GM12875 (cell line): ENCODE data around the gene DSG4.

Source experiments
- H3K4me3 ChIP-seq: one replicate; pipeline ENCODE4 v1.5.1; 2011; ENCODE audit warnings: low read depth, low read length, control low read depth
- CTCF ChIP-seq: IDR thresholded peaks from 2 replicates; pipeline ENCODE4 v1.5.1; 2011; ENCODE audit warnings: low read depth, mild to moderate bottlenecking, control low read depth, inconsistent platforms, low read length, moderate library complexity, borderline replicate concordance; ENCODE audit not compliant: insufficient read depth

Gene DSG4

GRCh38 chr18:31409276-31409675 is 32.7 kb downstream of the DSG4 start:
- no peak overlapping the region for H3K4me3 ChIP-seq
- no peak for TF ChIP-seq CTCF

GRCh38 chr18:31410716-31411483 is 34.3 kb downstream of the DSG4 start:
- H3K4me3 ChIP-seq = no peak overlapping the region
- no peak for TF ChIP-seq CTCF

GRCh38 chr18:31413137-31413536 is 36.6 kb downstream of the DSG4 start:
- H3K4me3 ChIP-seq = no peak overlapping the region
- no peak for TF ChIP-seq CTCF

GRCh38 chr18:31417850-31418249 is 41.3 kb downstream of the DSG4 start:
- H3K4me3 ChIP-seq = no peak overlapping the region
- TF ChIP-seq CTCF = no peak

- TF ChIP-seq CTCF = no peak
- no peak overlapping the region for H3K4me3 ChIP-seq
These were observed 42.9 kb downstream of the DSG4 start for GRCh38 chr18:31419457-31419932.

- TF ChIP-seq CTCF = no peak
These were observed 43.5 kb downstream of the DSG4 start for GRCh38 chr18:31420032-31420431.

GRCh38 chr18:31420524-31420923 is 43.9 kb downstream of the DSG4 start:
- no peak overlapping the region for H3K4me3 ChIP-seq
- TF ChIP-seq CTCF = no peak

More at GRCh38 chr18:31420032-31420431, 43.5 kb downstream of the DSG4 start:
- no peak overlapping the region for H3K4me3 ChIP-seq
